Measurements from ENCODE around the gene TBC1D8.

Gene TBC1D8

GRCh38 chr2:101113441-101114267 is 37.5 kb downstream of the TBC1D8 start:
- DNase-seq: no peak

GRCh38 chr2:101112772-101113157 is 38.4 kb downstream of the TBC1D8 start:
- no peak for DNase-seq

GRCh38 chr2:101111917-101112771 is 39.0 kb downstream of the TBC1D8 start:
- DNase-seq: peak in 3 of 56 donors; percentile 2 to 26 (median 20)

GRCh38 chr2:101111262-101111838 is 39.8 kb downstream of the TBC1D8 start:
- no peak for DNase-seq

- DNase-seq: peak in 10 of 56 donors; percentile 8 to 38 (median 12)
These were observed 41.6 kb downstream of the TBC1D8 start for GRCh38 chr2:101109451-101110118.

- no peak for DNase-seq
These were observed 42.8 kb downstream of the TBC1D8 start for GRCh38 chr2:101108357-101108756.

GRCh38 chr2:101107241-101107640 is 43.9 kb downstream of the TBC1D8 start:
- no peak for DNase-seq

- DNase-seq: no peak
These were observed 44.6 kb downstream of the TBC1D8 start for GRCh38 chr2:101106453-101107181.

GRCh38 chr2:101105654-101106053 is 45.5 kb downstream of the TBC1D8 start:
- no peak for DNase-seq

GRCh38 chr2:101097638-101098037 is 53.5 kb downstream of the TBC1D8 start:
- DNase-seq: no peak

- DNase-seq: no peak
These were observed 54.5 kb downstream of the TBC1D8 start for GRCh38 chr2:101096619-101097142.

- no peak for DNase-seq
These were observed 56.8 kb downstream of the TBC1D8 start for GRCh38 chr2:101094351-101094750.

GRCh38 chr2:101089942-101090799 is 61.0 kb downstream of the TBC1D8 start:
- DNase-seq: no peak

- no peak for DNase-seq
These were observed 61.8 kb downstream of the TBC1D8 start for GRCh38 chr2:101089419-101089818.

GRCh38 chr2:101087638-101088037 is 63.5 kb downstream of the TBC1D8 start:
- no peak for DNase-seq

- DNase-seq: no peak
These were observed 67.6 kb downstream of the TBC1D8 start for GRCh38 chr2:101083613-101084012.

GRCh38 chr2:101082998-101083397 is 68.2 kb downstream of the TBC1D8 start:
- DNase-seq: no peak

GRCh38 chr2:101081375-101081907 is 69.7 kb downstream of the TBC1D8 start:
- DNase-seq: no peak
